ENCODE measurements around the gene GFOD1. TPM values are rescaled to one million over a fixed set of nuclear protein-coding genes. Genes with fewer than 3 reads are reported as not detected.
"Not testable (repeated sequence)": the region's sequence is repeated elsewhere in the genome, so short reads cannot be mapped to it uniquely, and the experiment has no call there.

The GFOD1 gene
- polyA plus RNA-seq, 1 donor from 2014 or later = 7.0 TPM

GRCh38 chr6:13461307-13461706, 26.1 kb downstream of the GFOD1 start:
- no peaks in the 10 kb centered on the region for H3K36me3 ChIP-seq (ENCODE audit: insufficient read depth, low read length)
- no peaks in the 10 kb centered on the region for H3K79me2 ChIP-seq (replicated peaks; ENCODE audit: insufficient read depth, low read length)
- TF ChIP-seq SMC3 (conservative IDR thresholded peaks at IDR 0.05; ENCODE audit: poor library complexity) = no peak
- TF ChIP-seq MXI1 (conservative IDR thresholded peaks at IDR 0.05; ENCODE audit: poor library complexity, severe bottlenecking) = no peak
- TF ChIP-seq CTCF (IDR thresholded peaks at IDR 0.05; ENCODE audit: poor library complexity, severe bottlenecking) = no peak
- TF ChIP-seq EZH2 (IDR thresholded peaks at IDR 0.05; ENCODE audit: borderline replicate concordance, insufficient read depth, low read length, poor library complexity, severe bottlenecking) = no peak
- TF ChIP-seq POLR2AphosphoS5 (IDR thresholded peaks at IDR 0.05) = no peak
- no peak for TF ChIP-seq REST (IDR thresholded peaks at IDR 0.05; ENCODE audit: borderline replicate concordance)
- no peak for TF ChIP-seq EP300 (conservative IDR thresholded peaks at IDR 0.05; ENCODE audit: poor library complexity, severe bottlenecking)
- TF ChIP-seq RAD21 (conservative IDR thresholded peaks at IDR 0.05) = no peak
- no peak for TF ChIP-seq TAF1 (IDR thresholded peaks at IDR 0.05; ENCODE audit: low read depth)

GRCh38 chr6:13460289-13460688, 27.1 kb downstream of the GFOD1 start:
- H2AFZ ChIP-seq (ENCODE audit: low read depth, low read length); H3K27me3 ChIP-seq (ENCODE audit: insufficient read depth, low read depth, low read length); H3K9me2 ChIP-seq (ENCODE audit: insufficient read depth, low read length); H3K4me3 ChIP-seq (ENCODE audit: low read length); H3K79me2 ChIP-seq (replicated peaks; ENCODE audit: insufficient read depth, low read length); H4K20me1 ChIP-seq (ENCODE audit: insufficient read depth); H3F3A ChIP-seq (ENCODE audit: insufficient read depth, low read length, poor library complexity, severe bottlenecking); H3K9me3 ChIP-seq (ENCODE audit: low read length); H3K27ac ChIP-seq (ENCODE audit: low read length); H3K4me2 ChIP-seq (ENCODE audit: low read length); H3K36me3 ChIP-seq (ENCODE audit: insufficient read depth, low read length); H3K9ac ChIP-seq (ENCODE audit: low read length): not testable (repeated sequence)

More at GRCh38 chr6:13461307-13461706, 26.1 kb downstream of the GFOD1 start:
- Histone ChIP-seq H3F3A (ENCODE audit: insufficient read depth, low read length, poor library complexity, severe bottlenecking) (no peaks in the 10 kb centered on the region), H3K27me3 (ENCODE audit: insufficient read depth, low read depth, low read length) (no peaks in the 10 kb centered on the region), H3K4me2 (ENCODE audit: low read length) (no peak overlapping the region), H2AFZ (ENCODE audit: low read depth, low read length) (no peak overlapping the region), H3K27ac (ENCODE audit: low read length) (no peak overlapping the region), H3K4me3 (ENCODE audit: low read length) (no peak overlapping the region), H3K9me3 (ENCODE audit: low read length) (no peaks in the 10 kb centered on the region), H4K20me1 (ENCODE audit: insufficient read depth) (no peaks in the 10 kb centered on the region), H3K9me2 (ENCODE audit: insufficient read depth, low read length) (no peaks in the 10 kb centered on the region), H3K9ac (ENCODE audit: low read length) (no peak overlapping the region)

- no peak overlapping the region for H3K4me3 ChIP-seq (ENCODE audit: low read length)
- H3K9ac ChIP-seq (ENCODE audit: low read length) = no peak overlapping the region
- no peaks in the 10 kb centered on the region for H3K79me2 ChIP-seq (replicated peaks; ENCODE audit: insufficient read depth, low read length)
- no peaks in the 10 kb centered on the region for H3K9me3 ChIP-seq (ENCODE audit: low read length)
- H2AFZ ChIP-seq (ENCODE audit: low read depth, low read length) = no peak overlapping the region
- H3K36me3 ChIP-seq (ENCODE audit: insufficient read depth, low read length) = no peaks in the 10 kb centered on the region
- no peaks in the 10 kb centered on the region for H3K27me3 ChIP-seq (ENCODE audit: insufficient read depth, low read depth, low read length)
- no peak overlapping the region for H3K27ac ChIP-seq (ENCODE audit: low read length)
- no peak overlapping the region for H3K4me2 ChIP-seq (ENCODE audit: low read length)
- H4K20me1 ChIP-seq (ENCODE audit: insufficient read depth) = no peaks in the 10 kb centered on the region
- no peaks in the 10 kb centered on the region for H3F3A ChIP-seq (ENCODE audit: insufficient read depth, low read length, poor library complexity, severe bottlenecking)
- no peaks in the 10 kb centered on the region for H3K9me2 ChIP-seq (ENCODE audit: insufficient read depth, low read length)
- TF ChIP-seq EP300 (conservative IDR thresholded peaks at IDR 0.05; ENCODE audit: poor library complexity, severe bottlenecking) = no peak
- TF ChIP-seq RAD21 (conservative IDR thresholded peaks at IDR 0.05) = no peak
- no peak for TF ChIP-seq CTCF (IDR thresholded peaks at IDR 0.05; ENCODE audit: poor library complexity, severe bottlenecking)
- TF ChIP-seq EZH2 (IDR thresholded peaks at IDR 0.05; ENCODE audit: borderline replicate concordance, insufficient read depth, low read length, poor library complexity, severe bottlenecking) = no peak
- TF ChIP-seq SMC3 (conservative IDR thresholded peaks at IDR 0.05; ENCODE audit: poor library complexity) = no peak
- TF ChIP-seq POLR2AphosphoS5 (IDR thresholded peaks at IDR 0.05) = no peak
- no peak for TF ChIP-seq MXI1 (conservative IDR thresholded peaks at IDR 0.05; ENCODE audit: poor library complexity, severe bottlenecking)
- TF ChIP-seq TAF1 (IDR thresholded peaks at IDR 0.05; ENCODE audit: low read depth) = no peak
- no peak for TF ChIP-seq REST (IDR thresholded peaks at IDR 0.05; ENCODE audit: borderline replicate concordance)
Observed at GRCh38 chr6:13457577-13457976, 29.8 kb downstream of the GFOD1 start.
